Vagina (tissue), 2 donors: ENCODE results near the gene IKBKE.

Experiments used
- POLR2A ChIP-seq, 2 donors: fragments of 450-650 bp; IDR thresholded peaks; one replicate each; pipeline ENCODE4 v1.6.1; 2017; ENCODE audit warnings: antibody characterized with exemption in 2 of 2, mild to moderate bottlenecking in 2 of 2, moderate library complexity in 2 of 2
- POLR2AphosphoS5 ChIP-seq, 2 donors: sonication (generic); formaldehyde crosslinking; IDR thresholded peaks; one replicate each; pipeline ENCODE4 v1.9.0; 2017; ENCODE audit warnings: antibody characterized with exemption in 2 of 2, mild to moderate bottlenecking in 2 of 2, low read depth in 1 of 2; ENCODE audit not compliant: insufficient read depth in 1 of 2
- TF ChIP-seq, protein P1 (sequence below), 3 experiments: fragments of 450-650 bp in 2 of 3; fragments of 200-600 bp in 1 of 3; sonication (generic) in 1 of 3; IDR thresholded peaks; one replicate each; pipeline ENCODE4 v1.5.1; 2017 to 2019; ENCODE audit warnings: antibody characterized with exemption in 3 of 3, mild to moderate bottlenecking in 2 of 3, moderate library complexity in 2 of 3

DNA sequence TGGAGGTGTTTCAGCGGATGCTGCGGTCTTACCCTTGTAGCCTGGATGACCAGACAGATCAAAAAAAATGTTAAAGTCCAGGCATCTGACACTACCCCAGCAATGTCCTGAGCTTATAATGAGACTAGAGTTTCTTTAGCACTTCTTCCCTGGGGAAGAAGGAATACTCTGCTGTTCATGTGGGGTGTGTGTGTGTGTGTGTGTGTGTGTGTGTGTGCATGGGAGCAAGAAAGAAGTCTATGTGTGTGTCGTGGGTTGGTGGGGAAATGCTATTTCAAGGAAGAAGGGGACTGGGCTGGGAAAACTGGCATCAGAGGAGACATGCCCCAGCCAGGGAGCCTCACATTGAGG, 34.1 kb downstream of the IKBKE start:
- TF ChIP-seq, protein P1, sequence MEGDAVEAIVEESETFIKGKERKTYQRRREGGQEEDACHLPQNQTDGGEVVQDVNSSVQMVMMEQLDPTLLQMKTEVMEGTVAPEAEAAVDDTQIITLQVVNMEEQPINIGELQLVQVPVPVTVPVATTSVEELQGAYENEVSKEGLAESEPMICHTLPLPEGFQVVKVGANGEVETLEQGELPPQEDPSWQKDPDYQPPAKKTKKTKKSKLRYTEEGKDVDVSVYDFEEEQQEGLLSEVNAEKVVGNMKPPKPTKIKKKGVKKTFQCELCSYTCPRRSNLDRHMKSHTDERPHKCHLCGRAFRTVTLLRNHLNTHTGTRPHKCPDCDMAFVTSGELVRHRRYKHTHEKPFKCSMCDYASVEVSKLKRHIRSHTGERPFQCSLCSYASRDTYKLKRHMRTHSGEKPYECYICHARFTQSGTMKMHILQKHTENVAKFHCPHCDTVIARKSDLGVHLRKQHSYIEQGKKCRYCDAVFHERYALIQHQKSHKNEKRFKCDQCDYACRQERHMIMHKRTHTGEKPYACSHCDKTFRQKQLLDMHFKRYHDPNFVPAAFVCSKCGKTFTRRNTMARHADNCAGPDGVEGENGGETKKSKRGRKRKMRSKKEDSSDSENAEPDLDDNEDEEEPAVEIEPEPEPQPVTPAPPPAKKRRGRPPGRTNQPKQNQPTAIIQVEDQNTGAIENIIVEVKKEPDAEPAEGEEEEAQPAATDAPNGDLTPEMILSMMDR (IDR thresholded peaks at IDR 0.05): no peak
- TF ChIP-seq POLR2A (IDR thresholded peaks at IDR 0.05) (no peak), POLR2AphosphoS5 (IDR thresholded peaks at IDR 0.05; ENCODE audit: insufficient read depth in 1 of 2, low read depth in 1 of 2) (no peak)
